Jurkat, Clone E6-1 (cell line): Measurements from ENCODE around the gene SND1.

Experiments
- DNase-seq: peaks from one replicate; pipeline ENCODE4 v3.0.0-alpha.2; 2011; ENCODE audit warnings: low read depth, low spot score
- H3K4me3 ChIP-seq: 2 replicates; pipeline ENCODE4 v1.5.1; 2011; ENCODE audit warnings: mild to moderate bottlenecking, low read length, control low read depth, moderate library complexity

Gene SND1

DNA sequence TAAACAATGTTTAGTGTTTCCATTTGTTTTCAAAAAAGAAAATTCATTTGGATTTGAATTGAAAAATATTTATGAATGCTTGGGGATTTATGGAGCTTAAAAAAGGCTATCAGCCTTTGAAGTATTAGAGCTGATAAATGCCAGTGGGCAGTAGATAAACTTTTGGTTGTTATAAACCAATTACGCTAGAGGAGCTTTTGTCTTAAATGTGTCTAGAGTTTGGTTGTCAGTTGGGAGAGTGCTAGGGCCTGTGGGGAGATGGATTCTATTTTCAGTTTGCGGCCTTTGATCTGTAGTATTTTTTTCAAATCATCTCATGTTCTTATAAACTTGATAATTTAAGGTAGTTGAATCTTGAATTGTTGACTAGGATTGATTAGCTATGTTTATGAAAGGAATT lies 104.0 kb downstream of the SND1 start:
- no peak for DNase-seq
- no peak overlapping the region for H3K4me3 ChIP-seq

DNA sequence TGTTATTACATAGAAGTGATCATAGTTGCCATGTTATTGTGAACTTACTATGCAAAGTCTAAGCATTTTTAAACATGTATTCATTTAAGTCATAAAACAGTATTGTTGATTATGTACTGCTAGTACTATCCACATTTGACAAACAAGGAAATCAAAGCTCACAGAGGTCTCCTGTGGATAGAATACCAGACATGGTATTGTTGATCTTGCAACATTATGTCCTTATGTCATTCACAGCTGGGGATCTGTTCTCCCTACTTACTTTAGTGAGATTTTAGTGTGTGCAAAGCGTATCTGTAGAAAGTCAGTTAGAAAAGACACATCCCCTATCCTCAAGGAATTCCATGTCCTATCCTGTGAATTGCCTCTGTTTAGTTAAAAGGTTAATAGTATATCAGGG lies 106.1 kb downstream of the SND1 start:
- no peak overlapping the region for H3K4me3 ChIP-seq
- DNase-seq, result no peak

DNA sequence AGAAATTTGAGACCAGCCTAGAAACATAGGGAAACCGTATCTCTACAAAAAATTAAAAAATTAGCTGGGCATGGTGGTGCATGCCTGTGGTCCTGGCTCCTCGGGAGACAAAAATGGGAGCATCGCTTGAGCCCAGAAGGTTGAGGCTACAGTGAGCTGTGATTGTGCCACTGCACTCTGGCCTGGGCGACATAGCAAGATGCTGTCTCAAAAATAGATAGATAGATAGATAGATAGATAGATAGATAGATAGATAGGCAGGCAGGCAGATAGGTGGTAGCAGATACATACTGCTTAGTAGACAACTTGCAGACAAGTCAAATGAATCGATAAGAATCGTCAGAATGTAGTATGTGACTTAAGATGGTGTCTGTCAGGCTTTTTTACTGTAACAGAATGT lies 106.9 kb downstream of the SND1 start:
- no peak overlapping the region for H3K4me3 ChIP-seq
- no peak for DNase-seq

DNA sequence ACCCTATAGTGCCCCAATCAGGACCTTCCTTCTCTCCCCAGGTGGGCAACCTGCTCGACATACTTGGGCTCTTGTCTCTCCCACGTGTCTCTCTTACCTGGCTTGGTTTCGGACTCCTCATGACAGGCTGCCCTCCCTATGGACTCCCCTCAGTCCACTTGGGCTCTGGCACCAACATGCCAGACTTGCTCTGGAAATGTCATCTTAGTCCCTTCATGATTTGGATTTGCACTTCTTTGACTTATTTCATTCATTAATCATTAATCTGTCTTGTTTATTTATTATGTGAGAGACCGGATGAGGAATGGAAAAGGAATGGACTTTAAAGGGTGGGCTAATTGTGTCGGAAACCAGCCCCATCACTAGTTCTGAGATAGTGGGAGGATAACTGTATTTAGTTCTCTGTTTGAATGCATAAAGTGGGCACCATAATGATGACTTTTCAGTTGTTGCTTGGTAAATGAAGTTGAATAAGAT lies 108.0 kb downstream of the SND1 start:
- no peak for DNase-seq
- no peak overlapping the region for H3K4me3 ChIP-seq

DNA sequence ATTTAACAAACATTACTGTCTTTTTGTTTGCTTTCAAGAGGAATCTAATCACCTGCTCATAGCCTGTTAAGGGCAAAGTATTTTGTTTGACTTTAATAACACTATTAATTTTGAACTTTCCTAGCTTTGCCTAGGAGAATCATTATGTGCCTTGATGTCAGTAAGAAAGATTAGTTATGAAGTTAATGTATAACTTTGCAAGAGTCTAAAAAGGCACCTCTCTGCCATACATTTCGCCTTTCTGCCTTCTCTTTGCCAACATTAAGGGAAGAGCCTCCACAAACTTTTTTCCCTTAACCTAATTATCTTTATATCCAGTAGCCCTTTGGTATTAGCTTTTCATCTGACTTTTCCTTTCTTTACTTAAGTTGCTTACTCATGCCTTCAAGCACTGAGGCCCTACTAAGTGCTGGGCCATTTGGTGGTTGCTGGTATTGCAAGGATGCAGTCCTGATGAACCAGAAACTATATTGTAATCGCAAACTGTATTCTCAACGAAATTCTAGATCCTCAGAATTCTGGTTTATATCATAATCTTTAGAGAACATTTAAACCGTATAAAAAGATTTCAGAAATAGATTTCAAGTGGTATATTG lies 108.5 kb downstream of the SND1 start:
- DNase-seq, result no peak
- no peak overlapping the region for H3K4me3 ChIP-seq

DNA sequence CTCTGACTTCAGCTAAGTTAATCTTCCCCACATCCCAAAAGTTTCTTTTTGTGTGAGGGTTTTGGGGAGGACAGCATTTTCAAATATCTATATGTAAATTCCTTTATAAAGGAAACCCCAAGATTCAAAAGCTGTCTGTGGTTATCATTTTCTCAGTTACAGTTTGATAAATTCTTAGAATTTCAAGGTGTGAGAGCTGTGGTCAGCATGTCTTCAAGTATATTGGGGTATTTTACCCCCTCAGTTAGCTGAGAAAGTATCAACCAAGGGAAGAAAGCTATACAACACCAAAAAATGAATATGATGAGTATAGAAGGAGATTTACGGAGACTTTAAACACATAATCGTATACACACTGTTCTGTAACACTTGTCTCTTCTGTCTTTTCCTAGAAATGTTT lies 109.2 kb downstream of the SND1 start:
- H3K4me3 ChIP-seq, result no peak overlapping the region
- no peak for DNase-seq

DNA sequence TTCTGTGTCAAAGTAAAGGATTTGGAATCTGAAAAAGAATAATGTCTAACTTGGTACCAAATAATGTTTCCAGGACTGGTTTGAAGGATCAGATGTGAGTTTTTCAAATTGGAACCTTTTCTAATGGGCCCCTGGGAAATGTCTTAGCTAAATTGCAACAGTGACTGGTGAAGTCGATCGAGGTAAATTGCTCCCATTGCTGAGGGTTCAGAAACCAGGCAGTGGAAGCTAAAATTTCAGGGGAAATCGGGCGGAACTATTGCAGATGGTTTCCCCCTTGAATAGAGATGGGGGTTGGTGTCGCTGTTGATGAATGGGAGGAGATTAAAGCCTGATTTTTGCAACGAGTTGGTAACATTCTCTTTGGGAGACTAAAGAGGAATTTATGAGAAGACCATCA lies 112.7 kb downstream of the SND1 start:
- no peak for DNase-seq
- no peak overlapping the region for H3K4me3 ChIP-seq

DNA sequence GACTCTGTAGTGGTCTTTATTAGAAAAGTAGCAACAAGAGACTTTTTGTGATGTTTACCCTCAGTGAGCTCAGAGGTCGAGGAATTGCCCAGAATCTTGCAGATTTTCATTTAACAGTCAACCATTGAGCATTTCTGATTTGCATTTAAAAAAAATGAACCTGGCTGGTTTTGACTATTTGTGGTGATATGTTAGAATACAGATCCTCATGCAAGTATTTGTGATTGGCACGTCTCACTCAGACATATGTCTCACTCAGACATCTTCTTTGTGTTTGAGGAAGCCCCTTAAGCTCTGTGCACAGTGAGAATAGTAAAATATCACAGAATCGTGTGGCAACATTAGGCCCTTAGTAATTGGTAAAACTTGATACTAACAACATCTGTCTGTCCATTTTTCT lies 113.2 kb downstream of the SND1 start:
- no peak for DNase-seq
- no peak overlapping the region for H3K4me3 ChIP-seq

DNA sequence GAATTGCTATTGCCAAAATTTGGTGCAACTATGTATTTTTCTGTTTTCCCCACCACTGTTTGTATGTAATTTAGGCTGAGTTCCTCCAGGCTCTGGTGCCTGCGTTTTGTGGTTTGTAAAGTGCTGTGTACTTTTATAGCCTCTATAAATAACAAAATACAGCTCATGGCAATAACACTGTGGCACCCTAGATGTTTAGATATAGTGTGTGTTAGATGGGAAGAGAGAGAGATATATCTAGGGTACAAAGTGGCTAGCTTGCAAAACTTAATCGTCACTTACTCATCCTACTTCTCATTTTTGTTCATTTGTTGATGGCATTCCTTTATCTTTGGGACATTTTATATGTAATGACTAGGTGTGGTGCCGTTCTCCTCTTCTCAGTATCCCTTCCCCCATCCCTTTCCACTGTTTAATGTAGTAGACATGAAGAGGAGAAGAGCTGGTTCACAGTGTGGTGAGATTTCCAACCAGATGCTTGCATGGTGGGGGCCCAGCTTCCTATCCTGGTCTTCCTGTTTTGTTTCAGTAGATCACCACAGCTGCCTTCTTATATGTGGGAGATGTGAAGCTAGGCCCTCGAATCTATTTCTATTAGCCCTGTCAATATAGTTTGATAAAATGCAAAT lies 115.0 kb downstream of the SND1 start:
- no peak overlapping the region for H3K4me3 ChIP-seq
- DNase-seq, result no peak

DNA sequence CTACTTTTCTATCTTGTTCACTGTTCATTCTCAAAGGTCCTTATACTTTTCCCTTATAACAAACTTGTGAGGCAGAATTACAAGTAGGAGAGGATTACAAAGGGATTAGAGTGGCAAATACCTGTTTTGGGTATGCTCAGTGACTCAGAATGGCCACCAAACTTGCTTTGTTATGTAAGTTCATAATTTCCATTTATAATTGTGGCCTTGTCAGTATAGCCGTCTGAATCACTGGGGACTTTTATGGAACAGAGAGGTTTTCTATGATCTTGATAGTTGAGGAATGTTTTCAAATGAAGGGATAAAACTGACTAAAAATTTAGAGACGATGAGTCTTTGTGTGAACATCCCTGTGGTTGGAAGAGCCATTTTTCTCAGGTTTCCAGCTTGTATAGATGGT lies 116.2 kb downstream of the SND1 start:
- no peak overlapping the region for H3K4me3 ChIP-seq
- DNase-seq, result no peak

DNA sequence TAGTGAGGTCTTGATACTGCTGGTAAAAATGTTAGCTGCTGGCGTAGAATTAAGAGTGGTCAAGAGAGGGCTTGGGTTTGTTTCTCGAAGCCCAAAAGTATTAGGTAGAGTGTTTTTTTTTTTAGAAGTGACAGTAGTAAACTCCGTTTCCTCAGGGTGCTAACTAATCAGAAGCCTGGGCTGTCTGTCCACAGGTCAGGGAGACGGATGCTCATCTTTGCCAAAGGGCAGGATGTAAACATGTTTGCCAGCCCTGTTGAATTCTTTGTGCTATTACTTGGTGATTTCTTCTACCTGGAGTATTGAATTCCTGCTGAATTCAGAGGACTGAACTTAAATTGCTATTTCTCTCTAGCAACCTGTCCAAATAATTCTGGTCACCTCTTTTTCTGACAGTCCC lies 117.1 kb downstream of the SND1 start:
- no peak overlapping the region for H3K4me3 ChIP-seq
- DNase-seq, result no peak

DNA sequence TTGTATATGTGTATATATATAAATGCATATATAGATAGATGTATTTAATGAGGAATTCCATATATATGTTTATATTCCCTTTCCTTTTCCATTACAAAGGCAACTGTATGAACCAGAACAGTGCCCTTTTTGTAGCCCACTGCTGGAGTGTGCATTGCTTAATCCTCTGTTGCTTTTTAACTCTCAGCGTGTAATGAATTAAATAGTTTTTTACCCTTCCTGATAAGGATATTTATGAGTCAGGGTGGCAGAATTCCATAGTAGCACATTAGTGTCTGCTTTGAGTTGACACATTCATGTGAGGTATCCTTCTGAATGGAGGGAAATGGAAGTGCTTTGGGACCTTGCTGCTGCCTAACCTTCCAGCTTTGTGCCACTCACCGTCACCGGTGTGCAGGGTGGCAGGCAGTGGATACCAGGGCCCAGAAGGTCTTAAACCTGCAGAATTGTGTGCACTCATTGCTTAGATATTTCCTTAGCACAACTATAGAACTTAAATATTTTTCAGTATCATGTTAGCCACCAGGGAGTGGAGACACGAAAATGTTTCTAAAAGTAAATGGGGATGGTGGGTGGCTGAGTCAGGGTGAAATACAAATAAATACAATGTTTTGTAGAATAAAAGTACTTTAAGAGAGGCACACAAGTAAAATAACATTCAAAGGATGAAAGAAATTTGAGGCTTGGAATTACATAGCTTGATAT lies 117.9 kb downstream of the SND1 start:
- DNase-seq, result no peak
- H3K4me3 ChIP-seq, result no peak overlapping the region

DNA sequence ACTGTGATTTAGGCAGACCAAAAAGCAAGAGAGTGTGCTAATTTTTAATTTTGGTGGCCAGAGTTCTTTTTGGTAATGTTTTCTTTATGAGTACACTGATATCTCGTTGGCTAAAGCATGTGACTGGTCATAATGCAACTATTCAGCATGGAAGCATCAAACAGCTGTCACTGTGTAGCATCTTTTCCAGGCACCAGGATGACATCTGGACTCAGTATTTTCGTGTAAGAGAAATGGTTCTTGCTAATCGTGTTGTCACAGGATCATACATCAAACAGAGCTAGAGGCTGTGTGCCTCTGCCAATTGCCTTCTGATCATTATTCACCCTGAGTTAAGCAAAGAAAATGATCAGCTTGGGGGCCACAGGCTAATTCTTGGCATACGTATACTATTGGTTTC lies 118.9 kb downstream of the SND1 start:
- no peak overlapping the region for H3K4me3 ChIP-seq
- DNase-seq, result no peak

DNA sequence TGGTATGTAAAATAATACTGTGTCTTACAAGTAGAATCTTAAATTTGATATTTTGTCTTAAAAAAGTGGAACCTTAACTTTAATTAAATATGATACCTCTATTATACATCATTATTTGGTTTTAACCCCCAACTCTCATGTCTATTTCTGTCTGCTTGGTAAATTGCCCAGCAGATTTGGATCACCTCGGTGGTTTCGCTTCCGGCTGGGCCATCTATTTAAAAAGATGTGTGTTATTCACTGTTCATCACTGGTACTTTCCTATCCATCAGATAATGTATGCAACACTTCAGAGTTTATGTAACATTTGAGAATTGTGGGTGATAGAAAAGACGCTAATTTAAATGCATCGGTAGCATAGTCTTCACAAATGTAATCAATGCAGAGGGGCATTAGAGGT lies 119.7 kb downstream of the SND1 start:
- no peak for DNase-seq

DNA sequence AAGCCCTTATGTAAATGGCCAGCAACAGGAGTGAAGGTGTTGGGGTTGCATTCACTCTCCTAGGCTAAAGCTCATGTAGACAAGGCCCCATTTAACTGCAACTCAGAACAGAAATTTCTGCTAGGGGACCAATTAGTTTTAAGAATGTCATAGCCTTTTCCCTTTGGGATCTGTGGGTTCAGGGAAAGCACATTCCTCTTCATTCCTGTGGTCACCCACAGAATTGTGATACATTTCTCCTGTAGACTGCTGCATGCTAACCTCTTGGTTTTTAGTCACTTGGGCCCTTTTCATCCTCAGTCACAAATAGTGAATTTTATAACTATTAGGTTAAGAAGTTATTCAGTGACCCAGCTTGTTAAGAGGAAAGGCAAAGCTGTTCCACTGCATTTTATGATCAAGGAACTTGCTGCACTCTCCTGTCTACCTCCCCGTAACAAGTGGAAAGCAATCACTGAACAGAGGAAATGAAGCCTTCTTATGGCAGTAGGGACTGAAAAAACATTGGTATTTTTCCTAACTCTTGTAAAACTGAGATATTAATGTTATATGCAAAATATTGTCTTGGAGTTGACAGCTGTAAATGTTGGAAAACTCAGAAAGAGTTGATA lies 124.9 kb downstream of the SND1 start:
- no peak for DNase-seq
- no peak overlapping the region for H3K4me3 ChIP-seq

More for the DNA sequence above, 119.7 kb downstream of the SND1 start:
- H3K4me3 ChIP-seq, result no peak overlapping the region

DNA sequence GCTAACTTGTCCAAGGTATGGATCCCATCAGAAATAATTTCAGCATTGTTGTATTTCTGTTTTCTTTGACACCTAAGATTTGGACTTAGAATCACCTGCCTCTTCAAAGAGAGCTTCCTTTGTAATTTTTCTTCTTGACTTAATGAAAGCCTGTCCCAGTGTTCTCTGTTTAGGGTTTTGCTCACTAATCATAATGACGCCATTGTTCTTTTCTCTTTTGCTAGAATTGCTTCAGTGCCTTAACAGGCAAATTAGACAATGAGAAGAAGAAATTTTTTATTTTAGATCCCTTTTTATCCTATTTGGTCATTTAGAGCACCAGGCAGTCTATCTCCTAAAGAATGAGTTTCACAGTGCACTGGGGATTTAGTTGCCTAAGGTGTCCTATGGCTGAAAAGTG lies 128.5 kb downstream of the SND1 start:
- no peak for DNase-seq
- no peak overlapping the region for H3K4me3 ChIP-seq

DNA sequence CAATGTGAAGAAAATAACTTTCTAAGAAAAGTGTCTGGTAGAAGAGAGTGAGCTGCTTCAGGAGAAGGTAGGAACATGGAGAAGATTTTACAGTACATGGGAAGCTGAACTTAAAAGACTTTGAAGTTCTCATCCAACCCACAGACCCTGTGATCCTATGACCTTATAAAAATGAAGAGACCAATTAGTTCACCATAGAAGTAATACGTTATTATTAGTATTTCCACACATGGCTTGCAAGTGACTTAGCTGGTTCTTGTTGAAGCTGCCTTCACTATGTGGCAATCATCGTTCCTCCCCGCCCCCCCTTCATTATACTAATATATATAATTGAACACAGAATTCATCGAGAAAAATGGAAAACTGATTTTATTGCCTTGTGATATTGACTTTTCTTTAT lies 129.1 kb downstream of the SND1 start:
- no peak overlapping the region for H3K4me3 ChIP-seq
- DNase-seq, result no peak

DNA sequence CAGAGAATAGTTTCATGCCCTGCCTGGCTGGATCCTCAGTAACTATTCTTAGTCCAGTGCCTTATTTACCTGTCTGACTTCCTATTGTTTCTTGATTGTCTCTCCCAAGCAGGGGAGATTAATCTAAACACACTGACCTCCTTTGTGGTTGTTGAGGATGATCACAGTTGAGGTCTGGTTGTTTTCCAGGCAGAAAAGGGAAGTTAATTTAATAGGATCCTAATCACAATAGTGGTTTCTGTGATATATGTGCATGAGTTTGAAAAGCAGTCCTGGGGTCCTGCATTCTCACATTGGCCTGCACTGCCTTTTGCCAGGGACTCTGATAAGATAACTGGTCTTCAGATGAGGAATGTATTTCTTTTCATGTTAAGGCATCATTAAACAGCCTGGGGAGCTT lies 130.1 kb downstream of the SND1 start:
- H3K4me3 ChIP-seq, result no peak overlapping the region
- DNase-seq, result no peak

DNA sequence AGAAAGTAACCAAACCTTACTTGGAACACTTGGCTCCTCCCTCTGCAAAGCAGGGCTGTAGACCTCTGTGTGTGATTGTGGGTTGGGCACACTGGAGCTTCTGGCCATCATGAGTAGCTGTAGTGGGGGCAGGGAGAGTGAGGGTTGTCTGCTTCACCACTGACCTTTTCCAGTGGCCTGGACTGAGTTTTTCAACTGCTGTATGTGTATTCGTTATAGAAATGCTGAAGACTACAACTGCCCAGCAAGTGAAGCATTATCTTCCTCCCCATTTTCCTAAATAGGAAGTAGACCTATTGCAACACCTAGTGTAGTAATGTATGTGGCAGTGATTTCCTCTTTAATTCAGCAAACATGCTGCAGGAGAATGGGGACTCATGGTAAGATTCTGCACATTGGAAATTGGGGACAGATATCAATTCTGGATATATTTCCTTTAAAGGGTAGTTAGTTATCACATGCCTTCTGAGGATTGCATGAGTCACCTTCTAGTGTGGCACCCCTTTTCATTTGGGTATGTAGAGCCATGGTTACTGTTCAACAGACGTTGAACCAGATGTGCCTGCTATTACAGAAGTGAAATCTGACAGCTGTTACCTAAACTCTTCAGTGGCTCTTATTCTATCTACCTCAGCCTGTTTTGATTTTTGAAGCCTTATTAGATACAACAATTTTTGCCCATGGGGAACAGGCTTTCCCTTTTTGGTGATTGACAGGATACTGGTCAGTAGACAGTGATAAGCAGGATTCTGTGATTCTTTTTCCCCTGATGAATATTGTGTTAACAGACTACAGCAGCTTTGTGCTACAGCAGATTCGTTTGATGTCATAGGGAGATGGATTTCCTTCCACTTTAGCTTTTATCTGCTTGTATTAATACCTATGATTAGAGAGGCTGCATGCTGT lies 130.9 kb downstream of the SND1 start:
- no peak for DNase-seq
- no peak overlapping the region for H3K4me3 ChIP-seq
